NCI-H82 (cell line): ENCODE measurements around the gene MVP.

Source experiments
- DNase-seq: peaks from one replicate; lab custom pipeline; 2025; lab: John Stamatoyannopoulos, UW

The MVP gene

DNA sequence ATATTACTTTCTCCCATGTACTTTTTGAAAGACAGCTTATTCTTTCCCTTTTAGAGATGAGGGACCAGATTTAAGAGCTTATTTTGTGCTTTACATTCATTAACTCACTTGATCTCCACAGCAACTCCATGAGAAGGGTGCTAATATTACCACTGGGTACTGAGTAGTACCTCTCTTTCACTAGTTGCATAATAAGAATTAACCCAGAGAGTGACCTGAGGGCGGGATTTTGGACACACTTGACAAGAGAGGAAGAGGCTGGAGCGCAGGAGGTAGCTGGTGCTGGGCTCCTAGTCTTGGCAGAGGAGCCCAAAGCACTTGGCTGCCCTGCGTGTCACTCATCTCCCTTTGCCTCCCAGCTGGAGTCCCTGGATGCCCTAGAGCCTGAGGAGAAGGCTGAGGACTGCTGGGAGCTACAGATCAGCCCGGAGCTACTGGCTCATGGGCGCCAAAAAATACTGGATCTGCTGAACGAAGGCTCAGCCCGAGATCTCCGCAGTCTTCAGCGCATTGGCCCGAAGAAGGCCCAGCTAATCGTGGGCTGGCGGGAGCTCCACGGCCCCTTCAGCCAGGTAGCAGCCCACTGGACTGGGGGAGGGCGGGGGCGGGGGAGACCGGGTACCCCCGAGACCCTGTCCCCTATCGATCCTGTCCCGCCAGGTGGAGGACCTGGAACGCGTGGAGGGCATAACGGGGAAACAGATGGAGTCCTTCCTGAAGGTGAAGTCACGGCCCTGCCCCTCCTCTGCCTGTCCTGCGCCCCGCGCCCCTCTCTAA is 15.6 kb upstream of the MVP start:
- peak; percentile 74 for DNase-seq

DNA sequence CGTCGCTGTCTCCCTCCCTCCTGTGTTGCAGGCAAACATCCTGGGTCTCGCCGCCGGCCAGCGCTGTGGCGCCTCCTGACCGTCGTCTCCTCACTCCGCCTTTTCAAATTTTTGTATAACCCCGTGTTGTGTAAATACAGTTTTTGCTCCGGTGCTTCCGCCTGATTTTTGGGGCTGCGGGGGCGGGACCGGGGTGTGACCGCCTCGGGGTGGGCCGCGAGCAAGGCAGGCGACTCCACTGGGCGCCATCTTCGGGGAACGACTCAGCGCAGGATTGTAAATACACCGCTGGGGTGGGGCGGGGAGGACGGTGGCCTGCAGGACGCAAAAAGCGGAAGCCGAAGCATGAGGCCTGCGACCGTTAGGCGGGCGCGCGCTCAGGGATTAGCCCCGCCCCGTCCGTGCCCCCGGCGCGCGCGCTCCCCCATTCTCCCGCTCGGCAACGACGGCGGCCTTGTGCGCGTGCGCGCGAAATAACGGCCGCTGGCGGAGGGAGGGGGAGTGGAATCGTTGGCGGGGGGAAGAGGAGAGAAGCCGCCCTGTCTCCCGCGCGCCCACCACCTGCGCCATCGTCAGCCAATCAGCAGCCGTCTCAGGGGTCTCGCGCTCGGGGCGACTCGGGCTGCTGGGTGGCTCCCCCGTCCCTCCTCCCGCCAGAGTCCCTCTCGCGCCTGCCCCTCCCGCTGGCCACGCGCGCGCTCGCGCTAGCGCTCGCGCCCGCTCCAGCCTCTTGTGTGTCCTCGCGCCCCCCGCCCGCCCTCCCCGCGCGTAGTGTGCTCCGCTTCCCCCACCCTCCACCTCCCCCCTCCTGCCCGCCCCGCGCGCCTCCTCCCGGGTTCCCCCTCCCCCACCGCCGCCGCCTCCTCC is 14.8 kb upstream of the MVP start:
- DNase-seq, result peak; percentile 98

DNA sequence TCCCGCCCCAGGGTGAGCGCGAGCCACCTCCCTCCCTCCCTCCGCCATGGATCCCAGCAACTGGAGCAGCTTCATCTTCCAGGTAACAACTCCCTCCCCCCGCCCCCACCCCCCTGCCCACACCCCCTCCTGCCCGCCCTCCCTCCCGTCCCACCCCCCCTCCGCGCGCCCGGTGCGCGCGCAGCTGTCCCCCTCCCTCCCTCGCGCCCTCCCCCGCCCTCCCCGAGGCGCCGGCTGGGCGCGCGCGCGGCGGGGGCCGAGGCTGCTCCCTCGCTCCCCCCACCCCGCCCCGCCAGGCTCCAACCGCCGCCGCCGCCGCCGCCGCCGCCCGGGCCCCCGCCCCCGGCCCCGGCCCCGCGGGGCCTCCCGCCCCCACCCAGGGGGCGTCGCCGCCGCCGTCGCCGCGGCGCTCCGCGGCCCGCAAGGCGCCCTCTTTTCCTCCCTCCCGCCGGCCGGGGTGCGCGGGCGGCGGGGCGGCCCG is 14.1 kb upstream of the MVP start, which contains the start of gene MAZ:
Gene MAZ, plus strand, starts transcription at position 431 of the 481 bp plus-strand sequence. CDS start 173 bp downstream, outside the sequence.
- peak; percentile 97 for DNase-seq

DNA sequence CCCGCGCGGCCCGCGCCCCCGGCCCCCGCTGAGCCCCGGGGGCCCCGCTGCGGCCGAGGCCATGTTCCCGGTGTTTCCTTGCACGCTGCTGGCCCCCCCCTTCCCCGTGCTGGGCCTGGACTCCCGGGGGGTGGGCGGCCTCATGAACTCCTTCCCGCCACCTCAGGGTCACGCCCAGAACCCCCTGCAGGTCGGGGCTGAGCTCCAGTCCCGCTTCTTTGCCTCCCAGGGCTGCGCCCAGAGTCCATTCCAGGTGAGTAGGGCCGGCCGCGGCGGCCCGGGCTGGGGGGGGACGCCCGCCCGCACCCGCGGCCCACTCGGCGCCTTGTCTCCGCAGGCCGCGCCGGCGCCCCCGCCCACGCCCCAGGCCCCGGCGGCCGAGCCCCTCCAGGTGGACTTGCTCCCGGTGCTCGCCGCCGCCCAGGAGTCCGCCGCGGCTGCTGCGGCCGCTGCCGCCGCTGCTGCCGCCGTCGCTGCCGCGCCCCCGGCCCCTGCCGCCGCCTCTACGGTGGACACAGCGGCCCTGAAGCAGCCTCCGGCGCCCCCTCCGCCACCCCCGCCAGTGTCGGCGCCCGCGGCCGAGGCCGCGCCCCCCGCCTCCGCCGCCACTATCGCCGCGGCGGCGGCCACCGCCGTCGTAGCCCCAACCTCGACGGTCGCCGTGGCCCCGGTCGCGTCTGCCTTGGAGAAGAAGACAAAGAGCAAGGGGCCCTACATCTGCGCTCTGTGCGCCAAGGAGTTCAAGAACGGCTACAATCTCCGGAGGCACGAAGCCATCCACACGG is 13.4 kb upstream of the MVP start:
- peak; percentile 75 for DNase-seq

DNA sequence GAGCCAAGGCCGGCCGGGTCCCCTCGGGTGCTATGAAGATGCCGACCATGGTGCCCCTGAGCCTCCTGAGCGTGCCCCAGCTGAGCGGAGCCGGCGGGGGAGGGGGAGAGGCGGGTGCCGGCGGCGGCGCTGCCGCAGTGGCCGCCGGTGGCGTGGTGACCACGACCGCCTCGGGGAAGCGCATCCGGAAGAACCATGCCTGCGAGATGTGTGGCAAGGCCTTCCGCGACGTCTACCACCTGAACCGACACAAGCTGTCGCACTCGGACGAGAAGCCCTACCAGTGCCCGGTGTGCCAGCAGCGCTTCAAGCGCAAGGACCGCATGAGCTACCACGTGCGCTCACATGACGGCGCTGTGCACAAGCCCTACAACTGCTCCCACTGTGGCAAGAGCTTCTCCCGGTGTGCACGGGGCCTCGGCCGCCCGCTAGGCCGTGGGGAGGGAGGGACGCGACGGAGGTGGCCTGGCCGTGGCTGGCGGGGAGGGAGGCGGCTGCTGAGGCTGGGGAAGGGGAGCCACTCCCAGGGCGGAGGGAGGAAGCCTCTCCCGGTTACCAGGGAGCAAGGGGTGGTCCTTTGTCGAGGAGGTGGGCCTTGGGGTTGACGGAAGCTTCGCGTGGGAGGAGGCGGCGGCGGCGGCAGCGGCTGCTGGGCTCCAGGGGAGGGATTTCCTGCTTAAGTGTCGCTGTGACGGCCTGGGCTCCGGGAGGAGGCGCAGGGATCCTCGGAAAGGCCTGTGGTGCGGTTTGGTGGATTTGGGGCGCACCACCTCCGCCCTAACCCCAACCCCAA is 12.6 kb upstream of the MVP start:
- DNase-seq, result peak; percentile 88

DNA sequence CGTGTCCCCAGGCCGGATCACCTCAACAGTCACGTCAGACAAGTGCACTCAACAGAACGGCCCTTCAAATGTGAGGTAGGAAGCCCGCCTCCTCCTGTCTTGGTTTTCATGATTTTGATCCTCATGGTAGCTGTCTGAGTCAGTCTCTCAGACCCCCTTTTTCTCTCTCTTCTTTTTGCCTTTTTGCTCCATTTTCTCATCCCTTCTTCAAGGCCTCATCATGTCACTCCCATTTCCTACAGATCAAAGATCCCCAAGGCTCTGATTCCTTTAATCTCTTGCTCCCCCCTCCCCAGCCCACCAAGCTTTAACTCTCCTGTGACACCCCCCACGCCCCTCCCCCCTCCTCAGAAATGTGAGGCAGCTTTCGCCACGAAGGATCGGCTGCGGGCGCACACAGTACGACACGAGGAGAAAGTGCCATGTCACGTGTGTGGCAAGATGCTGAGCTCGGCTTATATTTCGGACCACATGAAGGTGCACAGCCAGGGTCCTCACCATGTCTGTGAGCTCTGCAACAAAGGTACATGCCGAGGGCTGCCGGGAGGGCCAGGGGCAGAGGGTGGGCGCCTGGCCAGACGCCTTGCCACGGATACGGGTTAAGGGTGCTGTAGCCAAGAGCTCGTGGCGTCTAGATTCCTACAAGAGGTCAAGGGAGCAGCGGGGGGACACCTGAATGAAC is 11.9 kb upstream of the MVP start:
- DNase-seq, result peak; percentile 54

DNA sequence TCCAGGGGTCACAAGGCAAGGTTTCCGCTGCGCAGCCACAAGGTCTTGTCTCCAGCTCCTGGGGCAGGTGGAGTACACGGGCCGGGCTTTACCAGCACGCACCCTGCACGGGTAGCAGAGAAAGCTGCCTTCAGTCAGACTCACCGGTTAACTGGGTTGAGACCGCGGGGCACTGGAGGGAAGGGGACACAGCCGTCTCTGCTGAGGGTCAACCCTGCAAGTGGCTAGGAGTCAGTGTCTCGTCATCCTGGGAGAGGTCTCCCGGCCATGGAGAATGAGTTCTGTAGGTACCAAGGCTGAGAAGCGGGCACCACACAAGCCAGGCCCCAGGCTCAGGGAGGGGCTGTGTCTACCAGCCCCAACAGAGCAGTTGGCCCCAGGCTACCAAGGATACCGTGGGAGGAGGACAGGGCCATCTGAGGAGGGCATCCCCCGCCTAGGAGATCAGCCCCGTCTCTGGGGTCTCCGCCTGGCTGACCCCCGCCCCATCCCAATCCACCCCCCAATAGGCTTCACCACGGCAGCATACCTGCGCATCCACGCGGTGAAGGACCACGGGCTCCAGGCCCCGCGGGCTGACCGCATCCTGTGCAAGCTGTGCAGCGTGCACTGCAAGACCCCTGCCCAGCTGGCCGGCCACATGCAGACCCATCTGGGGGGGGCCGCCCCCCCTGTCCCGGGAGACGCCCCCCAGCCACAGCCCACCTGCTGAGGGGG is 11.1 kb upstream of the MVP start:
- no peak for DNase-seq

DNA sequence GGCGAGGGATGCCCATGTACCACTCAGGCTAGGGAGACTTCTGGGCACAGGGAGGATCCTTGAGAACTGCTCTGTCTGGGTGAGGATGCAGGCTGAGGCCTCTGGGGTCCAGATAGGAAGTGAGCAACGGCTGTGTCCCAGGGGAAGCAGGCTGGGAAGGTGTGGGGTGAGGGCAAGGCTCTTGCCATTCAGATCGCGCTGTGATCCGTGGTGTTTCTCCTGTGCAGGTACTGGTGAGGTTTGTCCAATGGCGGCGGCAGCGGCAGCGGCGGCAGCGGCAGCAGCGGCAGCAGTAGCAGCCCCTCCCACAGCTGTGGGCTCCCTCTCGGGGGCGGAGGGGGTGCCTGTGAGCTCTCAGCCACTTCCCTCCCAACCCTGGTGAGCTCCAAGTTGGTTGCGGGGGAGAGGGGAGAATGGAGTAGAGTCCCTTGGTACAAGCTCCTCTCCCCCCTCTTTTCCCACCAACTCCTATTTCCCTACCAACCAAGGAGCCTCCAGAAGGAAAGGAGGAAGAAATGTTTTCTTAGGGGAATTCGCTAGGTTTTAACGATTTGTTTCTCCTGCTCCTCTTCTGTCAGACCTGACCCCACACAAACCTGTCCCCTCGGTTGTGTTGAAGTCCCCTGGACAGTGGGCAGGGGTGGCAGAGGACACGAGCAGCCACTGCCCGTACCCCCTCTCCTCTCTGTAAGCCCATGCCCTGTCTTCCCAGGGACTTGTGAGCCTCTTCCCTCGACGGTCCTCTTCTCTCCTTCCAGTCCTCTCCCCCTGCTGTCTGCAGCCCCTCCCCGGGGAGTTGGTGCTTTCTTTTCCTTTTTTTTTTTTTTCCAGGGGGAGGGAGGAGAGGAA is 10.2 kb upstream of the MVP start:
- peak; percentile 61 for DNase-seq

DNA sequence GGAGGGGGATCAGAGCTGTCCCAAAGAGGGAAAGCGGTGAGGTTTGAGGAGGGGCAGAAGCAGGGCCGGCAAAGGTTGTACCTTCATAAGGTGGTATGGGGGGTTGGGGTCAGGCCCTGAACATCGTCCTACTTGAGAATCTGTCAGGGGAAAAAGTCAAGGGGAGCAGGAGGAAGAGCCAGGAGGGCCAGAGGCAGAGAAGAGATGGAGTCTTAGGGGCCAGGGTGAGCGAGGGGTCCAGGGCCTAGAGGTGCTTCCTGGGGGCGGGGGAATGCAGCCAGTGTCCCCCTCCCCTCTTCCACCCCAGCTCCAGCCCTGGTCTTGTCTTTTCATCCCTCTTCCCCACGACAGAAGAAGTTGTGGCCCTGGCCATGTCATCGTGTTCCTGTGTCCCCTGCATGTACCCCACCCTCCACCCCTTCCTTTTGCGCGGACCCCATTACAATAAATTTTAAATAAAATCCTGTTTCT is 9.5 kb upstream of the MVP start:
- peak; percentile 62 for DNase-seq

DNA sequence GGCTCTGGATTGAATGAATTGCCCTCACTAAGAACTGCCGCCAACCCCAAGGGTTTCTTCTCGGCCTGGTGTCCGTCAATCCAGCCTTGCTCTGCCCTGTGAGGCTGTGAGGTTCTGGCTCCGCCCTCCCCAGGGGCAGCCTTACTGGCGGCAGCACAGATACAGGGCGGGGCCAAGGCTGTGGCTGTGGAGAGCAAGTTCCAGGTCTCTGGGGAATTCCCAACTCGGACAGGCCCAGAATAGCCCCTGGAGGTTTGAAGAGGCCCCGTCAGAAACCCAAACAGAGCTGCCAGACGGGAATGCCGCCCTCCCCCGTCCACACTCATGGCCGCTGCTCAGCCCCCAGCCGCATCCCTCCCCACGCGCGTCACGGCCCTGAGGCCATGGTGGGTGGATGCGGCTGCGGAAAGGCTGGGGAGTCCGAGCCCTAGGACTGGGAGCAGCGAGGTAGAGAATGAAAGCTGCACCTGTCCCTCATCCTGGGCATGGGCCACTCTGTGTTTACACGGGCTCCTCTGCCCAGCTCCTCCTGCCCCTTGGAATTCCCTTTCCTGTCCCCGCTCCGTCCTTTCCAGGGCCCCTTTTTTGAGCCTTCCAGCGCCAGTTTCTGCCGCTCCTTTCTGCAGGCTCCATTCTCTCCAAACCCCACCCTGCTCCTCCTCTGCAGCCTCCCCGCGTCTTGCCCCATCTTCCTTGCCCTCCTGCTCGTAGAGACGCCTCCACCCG is 8.9 kb upstream of the MVP start:
- DNase-seq, result peak; percentile 95

DNA sequence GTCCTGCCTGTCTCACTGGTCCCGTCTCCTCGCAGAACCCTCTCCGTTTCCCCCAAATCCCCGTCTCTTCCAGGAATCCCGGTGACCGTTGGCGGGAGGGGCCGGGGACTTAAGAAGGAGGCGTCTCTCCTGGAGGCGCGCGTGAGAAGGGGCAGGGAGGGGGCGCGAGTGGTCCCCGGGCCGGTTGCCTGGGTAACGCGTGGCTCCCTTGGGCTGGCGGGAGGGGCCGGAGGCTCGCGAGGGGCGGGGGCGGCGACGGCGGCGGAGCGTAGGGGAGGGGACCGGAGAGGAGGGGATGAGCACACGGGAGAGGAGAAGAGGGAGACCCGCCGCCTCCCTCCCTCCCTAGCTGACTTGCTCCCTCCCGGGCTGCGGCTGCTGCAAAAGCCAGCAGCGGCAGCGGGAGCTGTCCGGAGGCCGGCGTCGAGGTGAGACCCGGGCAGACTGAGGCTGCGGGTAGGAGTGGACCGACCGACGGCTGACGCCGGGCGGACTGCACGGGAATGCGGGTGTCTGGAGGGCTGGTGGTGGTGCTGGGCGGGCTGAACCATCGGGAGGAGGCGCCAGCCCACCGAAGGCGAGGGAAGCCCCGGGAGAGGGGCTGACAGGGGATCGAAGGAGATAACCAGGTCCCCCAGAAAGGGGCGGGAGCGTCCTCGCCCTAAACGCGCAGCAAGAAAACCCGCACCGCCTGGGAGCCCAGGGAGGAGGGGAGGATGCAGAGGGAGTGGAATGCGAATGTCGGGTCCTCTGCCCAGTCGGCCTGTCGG is 8.2 kb upstream of the MVP start, which contains the start of gene PRRT2:
Gene PRRT2, plus strand, starts transcription at position 298 of the 770 bp plus-strand sequence. CDS start 862 bp downstream, outside the sequence.
- DNase-seq, result peak; percentile 89

DNA sequence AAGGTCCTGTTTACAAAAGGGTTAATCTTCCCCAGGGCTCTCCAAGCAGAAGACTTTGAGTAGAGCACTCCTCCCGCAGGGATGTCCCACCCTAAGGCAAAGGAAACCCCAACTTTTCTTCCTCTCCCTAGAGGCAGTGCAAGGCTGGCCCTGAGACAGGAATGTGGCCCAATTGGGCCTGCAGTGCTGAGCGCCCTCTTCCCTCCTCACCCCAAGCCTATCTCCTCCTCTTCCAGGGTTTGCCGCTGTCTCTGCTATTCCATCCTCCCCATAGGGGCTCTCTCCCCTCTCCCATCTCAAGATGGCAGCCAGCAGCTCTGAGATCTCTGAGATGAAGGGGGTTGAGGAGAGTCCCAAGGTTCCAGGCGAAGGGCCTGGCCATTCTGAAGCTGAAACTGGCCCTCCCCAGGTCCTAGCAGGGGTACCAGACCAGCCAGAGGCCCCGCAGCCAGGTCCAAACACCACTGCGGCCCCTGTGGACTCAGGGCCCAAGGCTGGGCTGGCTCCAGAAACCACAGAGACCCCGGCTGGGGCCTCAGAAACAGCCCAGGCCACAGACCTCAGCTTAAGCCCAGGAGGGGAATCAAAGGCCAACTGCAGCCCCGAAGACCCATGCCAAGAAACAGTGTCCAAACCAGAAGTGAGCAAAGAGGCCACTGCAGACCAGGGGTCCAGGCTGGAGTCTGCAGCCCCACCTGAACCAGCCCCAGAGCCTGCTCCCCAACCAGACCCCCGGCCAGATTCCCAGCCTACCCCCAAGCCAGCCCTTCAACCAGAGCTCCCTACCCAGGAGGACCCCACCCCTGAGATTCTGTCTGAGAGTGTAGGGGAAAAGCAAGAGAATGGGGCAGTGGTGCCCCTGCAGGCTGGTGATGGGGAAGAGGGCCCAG is 7.3 kb upstream of the MVP start:
- DNase-seq, result no peak

DNA sequence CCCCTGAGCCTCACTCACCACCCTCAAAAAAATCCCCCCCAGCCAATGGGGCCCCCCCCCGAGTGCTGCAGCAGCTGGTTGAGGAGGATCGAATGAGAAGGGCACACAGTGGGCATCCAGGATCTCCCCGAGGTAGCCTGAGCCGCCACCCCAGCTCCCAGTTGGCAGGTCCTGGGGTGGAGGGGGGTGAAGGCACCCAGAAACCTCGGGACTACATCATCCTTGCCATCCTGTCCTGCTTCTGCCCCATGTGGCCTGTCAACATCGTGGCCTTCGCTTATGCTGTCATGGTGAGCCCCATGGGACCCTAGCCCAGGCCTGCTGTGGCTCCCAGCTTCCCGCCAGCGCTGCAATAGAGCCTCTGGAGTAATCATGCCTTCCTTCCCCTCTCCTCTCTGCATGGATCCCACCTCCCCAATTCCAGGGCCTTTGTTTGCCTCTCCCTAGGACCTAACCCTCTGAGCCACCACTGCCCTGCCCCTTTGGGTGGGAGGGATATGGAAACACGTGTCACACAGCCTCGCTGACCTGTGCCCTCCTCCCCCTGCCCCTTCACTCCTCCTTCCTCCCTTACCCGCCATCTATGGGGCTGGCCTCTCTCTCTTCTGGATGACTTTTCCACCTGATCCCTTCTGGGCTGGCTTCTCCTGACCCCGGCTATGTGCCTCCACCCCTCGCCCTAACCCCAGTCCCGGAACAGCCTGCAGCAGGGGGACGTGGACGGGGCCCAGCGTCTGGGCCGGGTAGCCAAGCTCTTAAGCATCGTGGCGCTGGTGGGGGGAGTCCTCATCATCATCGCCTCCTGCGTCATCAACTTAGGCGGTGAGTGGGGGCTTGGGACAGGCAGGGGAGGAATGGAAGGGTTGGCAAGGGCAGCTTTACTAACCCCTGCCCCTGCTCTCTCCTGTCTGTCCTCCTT is 6.4 kb upstream of the MVP start:
- peak; percentile 43 for DNase-seq

DNA sequence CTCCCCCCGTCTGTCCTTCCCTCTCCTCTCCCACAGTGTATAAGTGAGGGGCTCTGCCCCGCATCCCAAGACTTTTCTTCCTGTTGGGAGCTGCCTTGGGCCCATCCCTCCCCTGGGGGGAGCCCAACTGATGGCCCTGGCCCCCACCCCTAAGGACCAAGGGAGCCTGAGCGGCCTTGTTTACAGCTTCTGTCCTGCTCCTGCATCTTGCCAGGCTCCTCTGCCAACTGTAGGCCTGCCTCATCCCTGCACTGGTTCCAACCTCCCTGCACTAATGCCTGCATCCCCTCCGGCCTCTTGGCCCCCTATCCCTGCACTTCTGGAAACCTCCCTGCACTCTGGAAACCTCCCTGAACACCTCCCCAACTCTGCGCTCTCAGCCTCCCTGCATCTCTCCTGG is 5.7 kb upstream of the MVP start:
- DNase-seq, result peak; percentile 43

DNA sequence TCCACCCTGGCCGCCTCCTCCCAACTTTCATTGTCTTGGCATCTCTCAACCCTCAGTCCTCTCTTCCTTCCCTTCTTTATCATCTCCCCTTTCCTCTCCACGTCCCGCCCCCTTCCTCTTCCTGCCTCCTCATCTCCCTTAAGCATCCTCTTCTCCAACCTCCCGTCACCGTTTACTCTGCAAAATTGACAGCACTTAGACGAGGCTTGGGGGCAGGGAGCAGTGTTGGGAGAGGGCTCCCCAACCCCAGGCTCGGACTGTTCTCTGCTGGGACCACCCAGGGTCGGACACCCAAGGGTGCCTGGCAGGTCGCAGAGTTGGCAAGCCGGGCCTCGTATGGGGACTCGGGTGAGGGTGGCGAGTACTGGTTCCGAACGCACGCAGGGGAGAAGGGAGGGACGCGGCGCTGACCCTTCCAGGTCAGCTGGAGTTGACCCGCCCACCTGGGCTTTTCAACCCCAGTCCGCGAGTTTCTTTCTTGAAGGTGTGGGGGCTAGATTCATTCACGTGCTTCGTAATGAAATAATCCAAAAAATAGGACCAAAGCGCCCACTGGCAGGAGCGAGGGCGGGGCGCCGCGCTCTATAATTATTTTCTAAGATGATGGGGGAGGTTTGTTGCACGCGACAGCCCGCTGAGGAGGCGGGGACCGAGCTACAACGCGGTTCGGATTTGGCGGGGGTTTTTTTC is 5.1 kb upstream of the MVP start:
- peak; percentile 73 for DNase-seq
